Right lobe of liver (tissue), 4 donors: ENCODE measurements around the gene EZR.

Source experiments
- CTCF ChIP-seq, 4 donors: fragments of 200-600 bp in 3 of 4; fragments of 450-650 bp in 1 of 4; IDR thresholded peaks; one replicate each; pipeline versions ENCODE4 v1.5.1 to v1.8.0; 2016 to 2022; ENCODE audit warnings: antibody characterized with exemption in 4 of 4, mild to moderate bottlenecking in 2 of 4
- POLR2A ChIP-seq: fragments of 450-650 bp; IDR thresholded peaks from one replicate; pipeline ENCODE4 v1.6.1; 2017; ENCODE audit warnings: antibody characterized with exemption, mild to moderate bottlenecking
- donor health status: DM: no; HTN: no; CAD: no.
- donor health status: DM: no; HTN: no; CAD: no.
- donor health status: DM: no; HTN: yes; CAD: no.

GRCh38 chr6:158786645-158787304 lies 32.4 kb downstream of the EZR start:
- TF ChIP-seq POLR2A: no peak
- no peak for TF ChIP-seq CTCF (IDR thresholded peaks at IDR 0.05)
